GM19463 (cell line): ENCODE measurements around the gene CRIP3.

Experiments
- ATAC-seq: cut with Tn5 transposase; IDR thresholded peaks from one replicate; pipeline ENCODE4 v1.9.1; 2021; ENCODE audit warnings: mild to moderate bottlenecking, moderate library complexity; ENCODE audit not compliant: unreplicated experiment

Gene CRIP3

GRCh38 chr6:43274916-43275597 lies 33.6 kb downstream of the CRIP3 start:
- ATAC-seq = no peak

GRCh38 chr6:43274127-43274915 lies 34.3 kb downstream of the CRIP3 start:
- ATAC-seq = no peak

GRCh38 chr6:43273707-43274106 lies 34.9 kb downstream of the CRIP3 start:
- ATAC-seq = no peak

- no peak for ATAC-seq
Observed at GRCh38 chr6:43271944-43272343, 36.7 kb downstream of the CRIP3 start.

GRCh38 chr6:43271103-43271815 lies 37.4 kb downstream of the CRIP3 start:
- ATAC-seq = no peak

- no peak for ATAC-seq
Observed at GRCh38 chr6:43269273-43270007, 39.2 kb downstream of the CRIP3 start.

GRCh38 chr6:43268782-43269272 lies 39.8 kb downstream of the CRIP3 start:
- ATAC-seq = no peak

- ATAC-seq = no peak
Observed at GRCh38 chr6:43268355-43268700, 40.3 kb downstream of the CRIP3 start.

GRCh38 chr6:43267619-43268354 lies 40.8 kb downstream of the CRIP3 start:
- ATAC-seq = no peak

- ATAC-seq = no peak
Observed at GRCh38 chr6:43265564-43265963, 43.1 kb downstream of the CRIP3 start.

GRCh38 chr6:43264599-43265145 lies 44.0 kb downstream of the CRIP3 start:
- ATAC-seq = no peak

GRCh38 chr6:43263314-43264178 lies 45.1 kb downstream of the CRIP3 start:
- peak; percentile 88 for ATAC-seq

- ATAC-seq = no peak
Observed at GRCh38 chr6:43262780-43263313, 45.8 kb downstream of the CRIP3 start.

GRCh38 chr6:43262000-43262779 lies 46.4 kb downstream of the CRIP3 start:
- no peak for ATAC-seq

- no peak for ATAC-seq
Observed at GRCh38 chr6:43261198-43261597, 47.4 kb downstream of the CRIP3 start.

- ATAC-seq = no peak
Observed at GRCh38 chr6:43260791-43261190, 47.8 kb downstream of the CRIP3 start.

GRCh38 chr6:43258807-43259686 lies 49.6 kb downstream of the CRIP3 start:
- no peak for ATAC-seq
